Lung (tissue), 12 donors: ENCODE results near the gene GRK6. TPM values are rescaled to one million over a fixed set of nuclear protein-coding genes. Genes with fewer than 3 reads are reported as not detected.

Experiments used
- ATAC-seq: fragments of 200-7000 bp; cut with Tn5 transposase; one replicate; pipeline ENCODE4 v1.9.1; 2020; ENCODE audit warnings: moderate number of reproducible peaks; ENCODE audit not compliant: insufficient read depth, low FRiP score
- DNase-seq, 3 donors: peaks; one replicate each; pipeline ENCODE4 v3.0.0-alpha.2; 2013 to 2017
- H3K27ac ChIP-seq, 2 donors: one replicate each; pipeline ENCODE4 v1.5.1; 2013; ENCODE audit warnings: mild to moderate bottlenecking in 2 of 2, moderate library complexity in 2 of 2, control low read depth in 1 of 2, inconsistent platforms in 1 of 2, low read depth in 1 of 2, low read length in 1 of 2
- H3K27me3 ChIP-seq, 3 donors: one replicate each; pipeline ENCODE4 v1.5.1; 2013; ENCODE audit warnings: low read length in 2 of 3; ENCODE audit not compliant: control insufficient read depth in 3 of 3, insufficient read depth in 3 of 3
- H3K36me3 ChIP-seq, 4 donors: one replicate each; pipeline ENCODE4 v1.5.1; 2013; ENCODE audit warnings: low read length in 4 of 4, mild to moderate bottlenecking in 1 of 4, moderate library complexity in 1 of 4; ENCODE audit not compliant: control insufficient read depth in 4 of 4, insufficient read depth in 4 of 4
- H3K4me1 ChIP-seq, 5 donors: one replicate each; pipeline ENCODE4 v1.5.1; 2013; ENCODE audit warnings: low read length in 5 of 5, mild to moderate bottlenecking in 2 of 5, moderate library complexity in 1 of 5; ENCODE audit not compliant: control insufficient read depth in 5 of 5, insufficient read depth in 5 of 5
- H3K4me3 ChIP-seq: one replicate; pipeline ENCODE4 v1.5.1; 2013; ENCODE audit warnings: mild to moderate bottlenecking, control low read depth, moderate library complexity
- H3K9ac ChIP-seq, 2 donors: one replicate each; pipeline ENCODE4 v1.5.1; 2013; ENCODE audit warnings: low read length in 2 of 2, control low read depth in 1 of 2; ENCODE audit not compliant: insufficient read depth in 1 of 2
- H3K9me3 ChIP-seq, 4 donors: one replicate each; pipeline ENCODE4 v1.5.1; 2013; ENCODE audit warnings: low read length in 3 of 4, mild to moderate bottlenecking in 1 of 4, moderate library complexity in 1 of 4; ENCODE audit not compliant: control insufficient read depth in 4 of 4, insufficient read depth in 3 of 4
- WGBS, 2 donors: extraction: QIAGEN DNeasy Blood & Tissue Kit; methylation state at CpG; one replicate each; pipeline ENCODE4 v1.1.7; 2013; 5-methylcytosine and 5-hydroxymethylcytosine counted together
- polyA plus RNA-seq, 2 donors: library from polyadenylated mRNA; stranded (reverse); fragments of 200-250 nt; gene quantifications; one replicate each; pipeline ENCODE4 v1.2.1, GENCODE V29; 2013
- total RNA-seq, 2 donors: library from RNA; depleted of rRNA in 1 of 2; stranded (reverse); fragments of >200 nt in 1 of 2; gene quantifications; one replicate each; pipeline ENCODE4 v1.2.1, GENCODE V29; 2014 to 2021
- TF ChIP-seq, protein P1 (sequence below): IDR thresholded peaks from 2 replicates; pipeline ENCODE4 v1.5.1; 2012; ENCODE audit warnings: mild to moderate bottlenecking; ENCODE audit errors: control extremely low read depth, extremely low read depth
- donor health status: control.
- donor health status: control.
- donor health status: Bipolar disorder and iron deficiency.
- donor health status: healthy.
- donor health status: DM: yes; HTN: yes; CAD: no.

GRK6 gene
- total and polyA plus RNA-seq, 4 donors, result 20.7 to 68.0 (median 40.3) TPM

DNA sequence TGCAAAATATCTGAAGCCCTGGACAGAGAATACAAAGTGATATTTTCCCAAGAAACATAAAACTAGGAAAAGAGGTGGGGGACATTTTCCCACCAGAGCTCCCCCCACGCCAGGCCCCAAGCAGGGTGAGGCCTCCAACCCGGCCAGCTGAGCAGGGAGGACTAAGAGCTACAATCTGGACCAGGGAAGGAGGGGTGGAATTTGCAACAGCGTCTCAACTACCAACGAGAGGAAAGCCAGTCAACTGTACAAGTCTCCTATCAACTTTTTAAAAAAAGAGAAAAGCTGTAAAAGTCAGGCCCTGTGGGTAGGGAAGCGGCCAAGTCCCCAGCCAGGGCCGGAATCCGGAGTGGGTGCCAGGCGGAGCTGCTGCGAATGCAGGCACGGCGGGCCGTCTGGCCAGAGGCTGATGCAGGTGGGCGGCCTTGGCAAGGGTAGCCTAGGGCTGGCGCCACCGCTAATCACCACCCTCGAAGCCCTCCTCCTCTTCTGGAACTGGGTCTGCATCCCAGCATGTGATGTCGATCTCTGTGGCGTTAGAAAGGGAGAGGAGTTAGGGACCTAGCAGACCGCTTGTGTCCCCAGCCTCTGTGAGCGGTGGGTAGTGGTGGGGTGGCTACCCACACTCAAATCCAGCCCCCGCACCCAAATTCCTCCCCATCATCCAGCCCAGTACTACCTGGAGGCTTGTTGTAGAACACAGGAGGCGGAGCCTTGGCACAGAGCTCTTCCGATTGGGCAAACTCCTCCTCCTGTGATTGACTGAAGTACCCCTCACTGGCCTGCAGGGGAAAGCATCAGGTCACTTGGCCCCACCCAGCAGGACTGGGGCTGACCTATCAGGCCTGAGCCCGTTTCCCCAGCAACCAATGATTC, 30.7 kb downstream of the GRK6 start:
- no peak overlapping the region for H3K4me3 ChIP-seq
- H3K27ac ChIP-seq, result no peak overlapping the region
- ATAC-seq, result peak; percentile 39

DNA sequence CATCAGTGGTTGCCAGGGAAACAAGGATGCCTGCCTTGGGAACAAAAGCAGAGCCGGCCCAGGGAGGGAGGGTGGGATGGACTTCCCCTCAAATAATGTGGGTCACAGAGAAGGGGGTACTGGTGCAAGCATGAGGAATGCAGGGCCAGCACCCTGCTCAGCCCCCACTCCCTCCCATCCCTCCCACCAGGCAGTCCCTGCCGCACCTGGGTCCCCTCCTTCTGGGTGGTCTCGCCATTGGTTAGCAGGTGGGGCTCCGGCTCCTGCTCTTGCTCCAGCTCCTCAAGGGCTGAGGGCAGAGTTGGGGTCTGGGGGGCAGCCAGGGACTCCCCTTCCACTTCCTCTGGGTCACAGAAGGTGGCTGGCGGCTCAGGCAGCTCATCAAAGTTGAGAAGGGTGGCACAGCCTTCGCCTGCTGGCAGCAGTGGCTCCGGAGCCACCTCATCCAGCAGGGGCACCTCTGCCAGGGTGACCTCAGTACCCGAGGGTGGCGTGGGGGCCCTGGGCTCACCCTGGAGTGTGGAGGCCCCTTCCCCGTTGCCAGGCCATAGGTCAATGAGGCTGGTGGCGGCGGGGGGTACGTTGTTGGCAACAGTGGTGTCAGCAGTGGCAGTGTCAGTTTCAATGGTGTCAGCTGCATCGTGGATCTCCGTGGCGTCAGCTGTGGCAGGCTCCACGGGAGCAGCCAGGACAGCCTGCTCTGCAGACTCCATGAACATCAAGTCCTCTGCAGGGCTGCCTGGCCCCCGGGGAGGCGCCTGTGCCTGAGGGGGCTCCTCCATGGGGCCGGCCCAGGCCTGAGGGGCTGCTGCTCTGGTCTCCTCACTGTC, 31.6 kb downstream of the GRK6 start:
- H3K9me3 ChIP-seq, result no peaks in the 10 kb centered on the region
- ATAC-seq (no peak), DNase-seq (no peak)
- no peaks in the 10 kb centered on the region for H3K27me3 ChIP-seq
- 88 to 89% methylated on average over 20 of the region's 20 CpGs for WGBS, 2 donors
- H3K4me3 ChIP-seq, result no peak overlapping the region
- H3K36me3 ChIP-seq, result peaks cover 0 to 18% (median 10%) of the 10 kb centered on the region in 4 donors
- TF ChIP-seq, protein P1, sequence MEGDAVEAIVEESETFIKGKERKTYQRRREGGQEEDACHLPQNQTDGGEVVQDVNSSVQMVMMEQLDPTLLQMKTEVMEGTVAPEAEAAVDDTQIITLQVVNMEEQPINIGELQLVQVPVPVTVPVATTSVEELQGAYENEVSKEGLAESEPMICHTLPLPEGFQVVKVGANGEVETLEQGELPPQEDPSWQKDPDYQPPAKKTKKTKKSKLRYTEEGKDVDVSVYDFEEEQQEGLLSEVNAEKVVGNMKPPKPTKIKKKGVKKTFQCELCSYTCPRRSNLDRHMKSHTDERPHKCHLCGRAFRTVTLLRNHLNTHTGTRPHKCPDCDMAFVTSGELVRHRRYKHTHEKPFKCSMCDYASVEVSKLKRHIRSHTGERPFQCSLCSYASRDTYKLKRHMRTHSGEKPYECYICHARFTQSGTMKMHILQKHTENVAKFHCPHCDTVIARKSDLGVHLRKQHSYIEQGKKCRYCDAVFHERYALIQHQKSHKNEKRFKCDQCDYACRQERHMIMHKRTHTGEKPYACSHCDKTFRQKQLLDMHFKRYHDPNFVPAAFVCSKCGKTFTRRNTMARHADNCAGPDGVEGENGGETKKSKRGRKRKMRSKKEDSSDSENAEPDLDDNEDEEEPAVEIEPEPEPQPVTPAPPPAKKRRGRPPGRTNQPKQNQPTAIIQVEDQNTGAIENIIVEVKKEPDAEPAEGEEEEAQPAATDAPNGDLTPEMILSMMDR, result no peak
- H3K9ac ChIP-seq, result no peak overlapping the region
- H3K27ac ChIP-seq, result peak overlapping the region in 1 of 2 donors; percentile 43
- peaks cover 0 to 28% (median 7%) of the 10 kb centered on the region in 5 donors for H3K4me1 ChIP-seq

More for the DNA sequence above, 30.7 kb downstream of the GRK6 start:
- TF ChIP-seq, protein P1, result no peak
- DNase-seq, result peak; percentile 90 to 92 (median 91)
- H3K4me1 ChIP-seq, result peaks cover 0 to 28% (median 7%) of the 10 kb centered on the region in 5 donors
- peaks cover 0 to 18% (median 9%) of the 10 kb centered on the region in 4 donors for H3K36me3 ChIP-seq
- no peak overlapping the region for H3K9ac ChIP-seq
- no peaks in the 10 kb centered on the region for H3K27me3 ChIP-seq
- H3K9me3 ChIP-seq, result no peaks in the 10 kb centered on the region
- 83 to 85% methylated on average over 24 of the region's 24 CpGs for WGBS, 2 donors

DNA sequence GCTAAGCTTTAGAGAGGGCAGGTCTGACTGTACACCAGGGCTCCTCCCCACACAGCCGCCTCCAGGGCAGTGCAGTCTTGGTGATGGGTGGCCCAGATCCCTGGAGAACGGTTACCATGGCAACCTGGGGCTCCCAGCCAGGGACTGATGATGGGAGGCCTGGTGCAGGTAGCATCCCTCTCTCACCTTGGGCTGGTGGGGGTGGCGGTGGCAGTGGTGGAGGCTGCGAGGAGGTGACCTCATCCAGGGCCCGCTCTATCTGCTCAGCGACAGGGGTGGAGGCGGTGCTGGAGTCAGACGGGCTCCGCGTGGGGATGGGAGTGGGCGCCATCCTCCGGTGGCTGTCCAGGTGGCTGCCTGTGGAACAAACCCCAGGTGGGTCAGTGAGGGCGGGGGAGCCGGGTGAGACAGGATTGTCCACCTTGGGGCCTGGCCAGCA, 32.5 kb downstream of the GRK6 start:
- Histone ChIP-seq H3K36me3 (peaks cover 0 to 18% (median 11%) of the 10 kb centered on the region in 4 donors), H3K9me3 (no peaks in the 10 kb centered on the region), H3K27me3 (no peaks in the 10 kb centered on the region), H3K27ac (no peak overlapping the region), H3K4me1 (peaks cover 0 to 25% (median 2%) of the 10 kb centered on the region in 5 donors), H3K4me3 (no peak overlapping the region), H3K9ac (no peak overlapping the region)
- TF ChIP-seq, protein P1, result no peak
- ATAC-seq (no peak), DNase-seq (no peak)
- 94 to 98% methylated on average over 14 of the region's 14 CpGs for WGBS, 2 donors
